ENCODE data around the gene CDC6. TPM values are rescaled to one million over a fixed set of nuclear protein-coding genes. Genes with fewer than 3 reads are reported as not detected.

Gene CDC6
- total and polyA plus RNA-seq, 2 experiments from 2014 or later, result 7.7 to 20.1 TPM

- no peak for DNase-seq (ENCODE audit: low read depth in 1 of 2, low spot score in 1 of 2)
- H3K27ac ChIP-seq, result peak overlapping the region; percentile 84
- peaks cover 56% of the 10 kb centered on the region for H3K4me1 ChIP-seq (ENCODE audit: low read depth)
- no peaks in the 10 kb centered on the region for H3K9me3 ChIP-seq (ENCODE audit: low read depth)
- no peaks in the 10 kb centered on the region for H3K36me3 ChIP-seq
- H3K27me3 ChIP-seq, result no peaks in the 10 kb centered on the region
- peak overlapping the region; percentile 60 for H3K4me3 ChIP-seq
- TF ChIP-seq, protein P1, sequence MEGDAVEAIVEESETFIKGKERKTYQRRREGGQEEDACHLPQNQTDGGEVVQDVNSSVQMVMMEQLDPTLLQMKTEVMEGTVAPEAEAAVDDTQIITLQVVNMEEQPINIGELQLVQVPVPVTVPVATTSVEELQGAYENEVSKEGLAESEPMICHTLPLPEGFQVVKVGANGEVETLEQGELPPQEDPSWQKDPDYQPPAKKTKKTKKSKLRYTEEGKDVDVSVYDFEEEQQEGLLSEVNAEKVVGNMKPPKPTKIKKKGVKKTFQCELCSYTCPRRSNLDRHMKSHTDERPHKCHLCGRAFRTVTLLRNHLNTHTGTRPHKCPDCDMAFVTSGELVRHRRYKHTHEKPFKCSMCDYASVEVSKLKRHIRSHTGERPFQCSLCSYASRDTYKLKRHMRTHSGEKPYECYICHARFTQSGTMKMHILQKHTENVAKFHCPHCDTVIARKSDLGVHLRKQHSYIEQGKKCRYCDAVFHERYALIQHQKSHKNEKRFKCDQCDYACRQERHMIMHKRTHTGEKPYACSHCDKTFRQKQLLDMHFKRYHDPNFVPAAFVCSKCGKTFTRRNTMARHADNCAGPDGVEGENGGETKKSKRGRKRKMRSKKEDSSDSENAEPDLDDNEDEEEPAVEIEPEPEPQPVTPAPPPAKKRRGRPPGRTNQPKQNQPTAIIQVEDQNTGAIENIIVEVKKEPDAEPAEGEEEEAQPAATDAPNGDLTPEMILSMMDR (IDR thresholded peaks at IDR 0.05; ENCODE audit: low read depth, low read length), result no peak
These were observed 55.0 kb downstream of the CDC6 start for GRCh38 chr17:40342504-40343218.

- peak overlapping the region; percentile 96 for H3K27ac ChIP-seq
- no peaks in the 10 kb centered on the region for H3K27me3 ChIP-seq
- TF ChIP-seq, protein P1 (IDR thresholded peaks at IDR 0.05; ENCODE audit: low read depth, low read length), result no peak
- peaks cover 62% of the 10 kb centered on the region for H3K4me1 ChIP-seq (ENCODE audit: low read depth)
- H3K36me3 ChIP-seq, result peaks cover 2% of the 10 kb centered on the region
- H3K9me3 ChIP-seq (ENCODE audit: low read depth), result no peaks in the 10 kb centered on the region
- DNase-seq (ENCODE audit: low read depth in 1 of 2, low spot score in 1 of 2), result no peak
- peak overlapping the region; percentile 60 for H3K4me3 ChIP-seq
These were observed 55.8 kb downstream of the CDC6 start for GRCh38 chr17:40343219-40344119.

GRCh38 chr17:40344421-40345160, 56.9 kb downstream of the CDC6 start:
- Histone ChIP-seq H3K27ac (peak overlapping the region; percentile 96), H3K9me3 (ENCODE audit: low read depth) (no peaks in the 10 kb centered on the region), H3K27me3 (no peaks in the 10 kb centered on the region), H3K4me3 (peak overlapping the region; percentile 38), H3K4me1 (ENCODE audit: low read depth) (peaks cover 62% of the 10 kb centered on the region), H3K36me3 (peaks cover 3% of the 10 kb centered on the region)
- DNase-seq (ENCODE audit: low read depth in 1 of 2, low spot score in 1 of 2), result no peak
- TF ChIP-seq, protein P1 (IDR thresholded peaks at IDR 0.05; ENCODE audit: low read depth, low read length), result no peak

GRCh38 chr17:40345161-40345993, 57.7 kb downstream of the CDC6 start:
- Histone ChIP-seq H3K4me1 (ENCODE audit: low read depth) (peaks cover 65% of the 10 kb centered on the region), H3K9me3 (ENCODE audit: low read depth) (no peaks in the 10 kb centered on the region)

More at GRCh38 chr17:40345161-40345993, 57.7 kb downstream of the CDC6 start:
- TF ChIP-seq, protein P1 (IDR thresholded peaks at IDR 0.05; ENCODE audit: low read depth, low read length), result no peak
- DNase-seq (ENCODE audit: low read depth in 1 of 2, low spot score in 1 of 2), result peak; percentile 81 to 87
- H3K27me3 ChIP-seq, result no peaks in the 10 kb centered on the region
- peaks cover 3% of the 10 kb centered on the region for H3K36me3 ChIP-seq
- peak overlapping the region; percentile 38 for H3K4me3 ChIP-seq
- H3K27ac ChIP-seq, result peak overlapping the region; percentile 96

Measured in cardiac muscle cell (in vitro differentiated cells and primary cell).